ENCODE results near the gene SETBP1. TPM values are rescaled to one million over a fixed set of nuclear protein-coding genes. Genes with fewer than 3 reads are reported as not detected.

Gene SETBP1
- total RNA-seq, 1 donor: 22.8 TPM

DNA sequence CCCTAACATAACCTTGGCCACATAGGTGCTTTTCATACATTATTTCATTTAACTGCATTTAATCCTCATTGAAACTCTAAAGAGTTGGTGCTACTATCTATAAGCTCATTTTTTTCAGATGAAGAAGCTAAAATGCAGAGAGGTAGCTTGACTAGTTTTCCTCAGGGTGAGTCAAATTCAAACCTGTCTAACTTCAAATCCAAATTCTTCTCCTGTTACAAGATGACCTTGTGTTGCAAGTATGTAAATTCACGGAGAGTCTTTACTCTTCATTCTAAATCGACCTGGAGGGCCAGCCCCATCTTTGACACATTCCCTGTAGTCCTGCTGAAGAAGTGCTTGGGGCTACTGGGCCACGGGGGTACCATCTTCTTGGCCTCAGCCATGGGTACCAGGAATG is 8.2 kb upstream of the SETBP1 start:
- TF ChIP-seq CTCF (IDR thresholded peaks at IDR 0.05; ENCODE audit: extremely low read depth, low read depth, low read length): no peak
- DNase-seq (ENCODE audit: insufficient read length, low spot score, missing footprints): no peak
- H3K36me3 ChIP-seq (ENCODE audit: insufficient read depth, low read length): no peaks in the 10 kb centered on the region

GRCh38 chr18:44673256-44673880 is 7.3 kb upstream of the SETBP1 start:
- no peak overlapping the region for H3K4me2 ChIP-seq (ENCODE audit: insufficient read depth, low read length)
- no peak overlapping the region for H3K4me3 ChIP-seq (ENCODE audit: insufficient read depth, low read length)
- no peaks in the 10 kb centered on the region for H3K27me3 ChIP-seq (ENCODE audit: insufficient read depth, low read length)
- H3K79me2 ChIP-seq (ENCODE audit: insufficient read depth, low read length): no peaks in the 10 kb centered on the region
- DNase-seq (ENCODE audit: insufficient read length, low spot score, missing footprints): no peak
- no peak overlapping the region for H2AFZ ChIP-seq (ENCODE audit: low read length)
- no peak overlapping the region for H3K27ac ChIP-seq (ENCODE audit: low read depth, low read length)
- no peaks in the 10 kb centered on the region for H4K20me1 ChIP-seq (ENCODE audit: insufficient read depth, low read length)
- H3K36me3 ChIP-seq (ENCODE audit: insufficient read depth, low read length): no peaks in the 10 kb centered on the region
- TF ChIP-seq CTCF (IDR thresholded peaks at IDR 0.05; ENCODE audit: extremely low read depth, low read depth, low read length): no peak
- H3K4me1 ChIP-seq (ENCODE audit: insufficient read depth, low read length): no peaks in the 10 kb centered on the region
- no peaks in the 10 kb centered on the region for H3K9me3 ChIP-seq (ENCODE audit: low read depth, low read length)

More for the DNA sequence above, 8.2 kb upstream of the SETBP1 start:
- Histone ChIP-seq H3K79me2 (ENCODE audit: insufficient read depth, low read length) (no peaks in the 10 kb centered on the region), H3K27ac (ENCODE audit: low read depth, low read length) (no peak overlapping the region), H3K4me2 (ENCODE audit: insufficient read depth, low read length) (no peak overlapping the region), H3K27me3 (ENCODE audit: insufficient read depth, low read length) (no peaks in the 10 kb centered on the region), H4K20me1 (ENCODE audit: insufficient read depth, low read length) (no peaks in the 10 kb centered on the region), H3K9me3 (ENCODE audit: low read depth, low read length) (no peaks in the 10 kb centered on the region), H3K4me3 (ENCODE audit: insufficient read depth, low read length) (no peak overlapping the region), H2AFZ (ENCODE audit: low read length) (no peak overlapping the region), H3K4me1 (ENCODE audit: insufficient read depth, low read length) (no peaks in the 10 kb centered on the region)

- DNase-seq (ENCODE audit: insufficient read length, low spot score, missing footprints): no peak
- Histone ChIP-seq H4K20me1 (ENCODE audit: insufficient read depth, low read length) (no peaks in the 10 kb centered on the region), H3K27ac (ENCODE audit: low read depth, low read length) (no peak overlapping the region), H3K4me2 (ENCODE audit: insufficient read depth, low read length) (no peak overlapping the region), H3K4me1 (ENCODE audit: insufficient read depth, low read length) (no peaks in the 10 kb centered on the region), H3K27me3 (ENCODE audit: insufficient read depth, low read length) (peaks cover 20% of the 10 kb centered on the region), H3K36me3 (ENCODE audit: insufficient read depth, low read length) (no peaks in the 10 kb centered on the region), H3K4me3 (ENCODE audit: insufficient read depth, low read length) (no peak overlapping the region), H3K9me3 (ENCODE audit: low read depth, low read length) (no peaks in the 10 kb centered on the region), H2AFZ (ENCODE audit: low read length) (no peak overlapping the region), H3K79me2 (ENCODE audit: insufficient read depth, low read length) (no peaks in the 10 kb centered on the region)
- no peak for TF ChIP-seq CTCF (IDR thresholded peaks at IDR 0.05; ENCODE audit: extremely low read depth, low read depth, low read length)
Measured at GRCh38 chr18:44677933-44678332, 2.8 kb upstream of the SETBP1 start.

- H3K4me3 ChIP-seq (ENCODE audit: insufficient read depth, low read length): peak overlapping the region; percentile 77
- H3K79me2 ChIP-seq (ENCODE audit: insufficient read depth, low read length): no peaks in the 10 kb centered on the region
- H3K36me3 ChIP-seq (ENCODE audit: insufficient read depth, low read length): no peaks in the 10 kb centered on the region
- H3K4me2 ChIP-seq (ENCODE audit: insufficient read depth, low read length): peak overlapping the region; percentile 89
- H3K9me3 ChIP-seq (ENCODE audit: low read depth, low read length): no peaks in the 10 kb centered on the region
- H3K27ac ChIP-seq (ENCODE audit: low read depth, low read length): no peak overlapping the region
- H2AFZ ChIP-seq (ENCODE audit: low read length): peak overlapping the region; percentile 9
- no peaks in the 10 kb centered on the region for H4K20me1 ChIP-seq (ENCODE audit: insufficient read depth, low read length)
- no peak for DNase-seq (ENCODE audit: insufficient read length, low spot score, missing footprints)
- no peaks in the 10 kb centered on the region for H3K4me1 ChIP-seq (ENCODE audit: insufficient read depth, low read length)
- peaks cover 23% of the 10 kb centered on the region for H3K27me3 ChIP-seq (ENCODE audit: insufficient read depth, low read length)
- TF ChIP-seq CTCF (IDR thresholded peaks at IDR 0.05; ENCODE audit: extremely low read depth, low read depth, low read length): no peak
Measured at GRCh38 chr18:44678725-44679055, 2.0 kb upstream of the SETBP1 start.

Data from osteoblast (primary cell).